Measurements from ENCODE around the gene CPSF2.
"Not testable (repeated sequence)": the region's sequence is repeated elsewhere in the genome, so short reads cannot be mapped to it uniquely, and the experiment has no call there.

Gene CPSF2

DNA sequence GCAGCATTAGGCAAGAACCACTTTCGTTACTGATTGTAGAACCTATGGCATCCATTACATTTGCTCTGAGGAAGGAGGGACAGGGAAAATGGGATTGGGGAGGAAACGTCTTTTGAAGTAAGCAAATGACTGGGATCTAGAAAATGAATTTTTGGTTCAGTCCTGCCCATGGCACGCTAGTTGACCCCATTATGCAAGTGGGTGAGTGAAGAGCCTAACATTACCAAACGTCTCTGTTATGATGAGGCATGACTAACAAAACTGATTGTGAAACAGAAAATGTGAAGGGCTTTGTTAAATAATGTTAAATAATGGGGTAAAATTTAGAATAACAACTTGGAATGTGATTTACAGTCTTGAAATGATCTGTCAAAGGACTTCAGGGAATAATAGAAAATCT, 38.9 kb downstream of the CPSF2 start:
- DNase-seq = no peak

DNA sequence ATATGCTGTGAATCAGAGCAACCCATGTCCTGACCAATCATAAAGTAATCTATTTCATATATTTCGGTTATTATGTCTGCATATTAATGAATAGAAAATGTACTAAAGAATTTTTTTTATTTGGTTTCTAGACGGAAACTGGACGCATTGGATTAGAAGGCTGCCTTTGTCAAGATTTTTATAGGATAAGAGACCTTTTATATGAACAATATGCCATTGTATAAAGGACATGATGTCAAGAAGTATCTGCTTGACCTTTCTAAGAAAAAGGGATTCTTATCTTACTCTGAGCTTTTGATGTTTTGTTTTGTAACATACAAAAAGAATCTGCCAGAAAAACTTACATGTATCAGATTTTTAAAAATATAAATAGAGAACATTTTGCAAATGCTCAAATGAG, 39.8 kb downstream of the CPSF2 start:
- DNase-seq = no peak

GRCh38 chr14:92164958-92165357, 43.2 kb downstream of the CPSF2 start:
- DNase-seq = no peak

DNA sequence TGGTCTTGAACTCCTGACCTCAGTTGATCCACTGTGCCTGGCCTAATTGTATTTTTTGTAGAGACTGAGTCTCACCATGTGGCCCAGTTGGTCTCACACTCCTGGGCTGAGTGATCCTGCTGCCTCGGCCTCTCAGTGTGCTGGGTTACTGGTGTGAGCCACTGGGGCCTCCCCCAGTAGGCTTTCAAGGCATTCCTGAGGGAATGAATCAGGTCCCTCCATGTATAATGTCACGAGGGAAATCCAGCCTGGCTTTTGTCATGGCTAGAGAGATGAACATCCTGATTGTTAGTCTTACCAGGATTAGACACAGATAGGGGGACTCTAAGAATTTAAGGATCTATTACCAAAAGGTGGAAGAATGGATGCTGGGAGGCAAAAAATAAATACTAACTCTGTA, 51.9 kb downstream of the CPSF2 start:
- no peak for DNase-seq

DNA sequence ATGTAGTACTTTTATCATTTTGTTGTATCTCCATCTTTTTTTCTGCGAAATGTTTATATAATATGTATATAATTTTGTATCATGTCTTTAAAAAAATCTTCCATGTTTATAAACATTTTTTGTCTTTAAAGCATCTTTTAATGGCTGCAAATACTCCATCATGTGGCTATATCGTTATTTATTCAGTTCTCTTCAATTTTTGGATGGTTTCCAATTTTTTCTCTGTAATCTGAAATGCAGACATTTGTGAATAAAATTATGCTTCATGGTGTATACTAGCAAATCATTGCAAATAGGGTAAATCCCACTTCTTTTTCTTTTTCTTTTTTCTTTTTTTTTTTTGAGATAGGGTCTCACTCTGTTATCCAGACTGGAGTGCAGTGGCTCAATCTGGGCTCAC, 54.0 kb downstream of the CPSF2 start:
- DNase-seq = no peak

GRCh38 chr14:92176476-92176875, 54.7 kb downstream of the CPSF2 start:
- no peak for DNase-seq

DNA sequence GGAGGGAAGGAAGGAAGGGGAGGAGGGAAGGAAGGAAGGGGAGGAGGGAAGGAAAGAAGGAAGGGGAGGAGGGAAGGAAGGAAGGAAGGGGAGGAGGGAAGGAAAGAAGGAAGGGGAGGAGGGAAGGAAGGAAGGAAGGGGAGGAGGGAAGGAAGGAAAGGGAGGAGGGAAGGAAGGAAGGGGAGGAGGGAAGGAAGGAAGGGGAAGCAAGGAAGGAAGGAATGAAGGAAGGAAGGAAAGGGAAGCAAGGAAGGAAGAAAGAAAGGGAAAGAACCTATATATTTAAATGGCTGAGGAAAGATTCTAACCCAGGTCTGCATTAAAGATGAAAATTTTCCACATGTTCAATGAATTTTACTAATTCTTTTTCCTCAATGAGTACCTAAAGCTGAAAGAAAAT, 57.4 kb downstream of the CPSF2 start:
- DNase-seq = not testable (repeated sequence)

DNA sequence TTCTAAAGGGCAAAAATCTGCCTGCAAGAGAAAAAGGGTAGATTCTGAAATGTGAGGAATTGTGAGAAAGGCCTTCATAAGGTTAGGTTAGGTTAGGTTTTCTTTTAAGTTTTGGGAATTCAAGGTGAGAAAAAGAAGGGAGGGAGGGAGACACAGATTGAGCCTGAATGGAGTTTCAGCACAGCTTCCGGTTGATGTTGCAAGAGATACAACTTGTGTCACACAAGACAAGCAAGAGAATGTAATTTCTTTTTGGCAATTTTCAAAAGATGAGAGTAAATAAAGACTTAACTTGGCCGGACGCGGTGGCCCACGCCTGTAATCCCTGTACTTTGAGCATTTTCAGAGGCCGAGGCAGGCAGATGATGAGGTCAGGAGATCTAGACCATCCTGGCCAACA, 63.8 kb downstream of the CPSF2 start:
- DNase-seq = no peak

DNA sequence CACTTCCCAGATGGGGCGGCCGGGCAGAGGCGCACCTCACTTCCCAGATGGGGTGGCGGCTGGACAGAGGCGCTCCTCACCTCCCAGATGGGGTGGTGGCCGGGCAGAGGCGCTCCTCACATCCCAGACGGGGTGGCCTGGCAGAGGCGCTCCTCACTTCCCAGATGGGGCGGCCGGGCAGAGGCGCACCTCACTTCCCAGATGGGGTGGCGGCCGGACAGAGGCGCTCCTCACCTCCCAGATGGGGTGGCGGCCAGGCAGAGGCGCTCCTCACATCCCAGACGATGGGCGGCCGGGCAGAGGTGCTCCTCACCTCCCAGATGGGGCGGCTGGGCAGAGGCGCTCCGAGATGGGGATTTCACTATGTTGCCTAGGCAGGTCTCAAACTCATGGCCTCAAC, 65.8 kb downstream of the CPSF2 start:
- not testable (repeated sequence) for DNase-seq

- no peak for DNase-seq
These were observed 69.0 kb downstream of the CPSF2 start for GRCh38 chr14:92190768-92191167.

GRCh38 chr14:92198804-92199203, 77.0 kb downstream of the CPSF2 start:
- DNase-seq = no peak

DNA sequence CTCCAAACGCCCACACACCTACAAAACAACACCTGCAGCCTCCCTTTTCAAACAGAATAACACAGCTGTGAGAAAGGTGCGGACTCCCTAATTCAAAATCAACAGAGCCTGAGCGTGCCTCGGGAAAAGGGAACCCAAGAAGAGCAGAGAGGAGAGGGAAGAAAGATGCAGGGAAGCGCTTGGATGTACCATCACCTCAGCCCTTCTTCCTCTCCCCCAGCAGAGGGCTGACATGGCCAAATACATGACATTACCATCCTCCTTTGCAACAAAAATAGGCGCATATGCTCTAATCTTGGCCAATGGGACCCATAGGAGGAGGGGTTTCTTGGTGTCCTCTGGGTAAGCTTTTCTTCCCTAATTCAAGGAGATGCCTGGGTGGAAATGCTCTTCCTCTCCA, 78.0 kb downstream of the CPSF2 start:
- DNase-seq = no peak

DNA sequence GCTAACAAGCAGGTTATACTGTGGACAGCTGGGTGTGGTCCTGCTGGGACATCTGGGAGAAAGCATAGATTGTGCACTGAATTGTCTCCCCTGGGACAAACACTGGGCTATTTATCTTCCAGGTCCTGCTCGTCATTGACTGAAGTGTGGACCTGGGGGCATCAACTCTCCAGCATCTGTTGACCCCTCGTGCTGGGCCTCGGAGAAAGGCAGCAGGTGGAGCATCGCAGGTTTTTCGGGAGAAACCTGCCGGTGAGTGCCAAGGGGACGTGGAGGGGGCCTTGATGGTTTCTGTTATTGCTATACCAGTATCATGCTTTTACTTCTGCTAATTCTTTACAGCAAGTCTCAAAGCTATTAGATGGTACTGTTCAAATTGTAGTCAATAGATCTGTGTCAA, 81.3 kb downstream of the CPSF2 start:
- no peak for DNase-seq

GRCh38 chr14:92204792-92205191, 83.0 kb downstream of the CPSF2 start:
- no peak for DNase-seq

DNA sequence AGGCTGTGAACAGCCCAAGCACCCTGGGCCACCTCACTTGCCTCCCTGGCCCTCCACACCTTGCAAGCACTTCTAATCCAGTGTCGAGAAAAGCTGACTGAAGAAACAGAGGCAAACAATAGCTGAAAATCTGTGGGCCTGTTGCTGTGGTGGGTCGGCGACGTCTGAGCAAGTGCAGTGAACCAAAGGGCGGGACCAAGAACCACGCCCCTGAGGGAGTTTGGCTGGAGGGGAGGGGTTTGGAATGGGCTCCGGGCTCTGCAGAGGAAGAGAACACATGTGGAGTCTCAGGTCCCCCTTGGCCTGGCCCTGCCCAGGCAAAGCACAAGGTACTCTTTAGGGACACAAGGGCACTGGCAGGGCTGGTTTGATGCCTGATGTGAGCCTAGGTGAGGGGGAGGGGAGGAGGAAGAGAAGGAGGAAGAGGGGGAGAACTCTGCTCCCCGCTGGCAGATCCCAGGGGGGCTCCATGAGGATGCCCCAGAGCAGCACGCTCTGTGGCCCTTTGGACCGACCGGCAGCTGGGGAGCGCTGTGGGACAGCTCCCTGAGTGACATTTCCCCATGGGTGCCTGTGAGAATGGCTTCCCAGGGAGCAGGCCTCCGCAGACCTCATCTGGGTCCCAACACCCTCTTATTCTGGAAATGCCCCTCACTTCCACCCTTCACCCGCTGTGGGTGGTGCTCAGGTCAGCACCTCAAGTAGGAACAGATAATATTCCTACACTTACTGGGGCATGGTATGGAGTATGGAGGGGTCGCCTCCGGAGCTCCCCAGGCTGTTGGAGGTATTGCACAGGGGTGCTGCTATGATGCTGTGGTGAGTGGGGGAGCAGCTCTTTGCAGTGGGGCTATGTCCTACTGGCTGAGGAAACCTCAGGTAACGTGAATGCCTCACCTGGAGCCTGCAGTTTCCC, 85.5 kb downstream of the CPSF2 start:
- no peak for DNase-seq

- no peak for DNase-seq
These were observed 86.1 kb downstream of the CPSF2 start for GRCh38 chr14:92207928-92208265.

DNA sequence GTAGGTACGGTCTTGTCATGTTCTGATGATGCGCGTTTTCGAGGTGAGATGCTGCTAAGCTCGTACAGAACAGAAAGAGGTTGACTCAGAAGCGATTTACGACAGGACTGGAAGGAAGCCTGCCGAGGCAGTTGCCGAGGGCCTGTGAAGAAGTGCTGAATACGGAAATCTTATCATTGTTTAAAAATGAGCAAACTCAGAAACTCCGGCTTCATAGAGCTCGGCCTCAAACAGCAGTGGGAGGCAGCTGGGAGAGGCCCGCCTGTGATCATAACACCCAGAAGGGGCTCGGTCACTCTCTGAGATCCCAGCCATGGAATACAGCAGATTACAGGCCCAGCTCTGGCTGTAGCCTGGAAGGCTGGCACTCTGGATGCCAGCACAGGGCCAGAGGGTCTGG, 87.4 kb downstream of the CPSF2 start:
- no peak for DNase-seq

- not testable (repeated sequence) for DNase-seq
These were observed 91.4 kb downstream of the CPSF2 start for GRCh38 chr14:92213125-92213524.

GRCh38 chr14:92215579-92215978, 93.8 kb downstream of the CPSF2 start:
- DNase-seq = no peak

DNA sequence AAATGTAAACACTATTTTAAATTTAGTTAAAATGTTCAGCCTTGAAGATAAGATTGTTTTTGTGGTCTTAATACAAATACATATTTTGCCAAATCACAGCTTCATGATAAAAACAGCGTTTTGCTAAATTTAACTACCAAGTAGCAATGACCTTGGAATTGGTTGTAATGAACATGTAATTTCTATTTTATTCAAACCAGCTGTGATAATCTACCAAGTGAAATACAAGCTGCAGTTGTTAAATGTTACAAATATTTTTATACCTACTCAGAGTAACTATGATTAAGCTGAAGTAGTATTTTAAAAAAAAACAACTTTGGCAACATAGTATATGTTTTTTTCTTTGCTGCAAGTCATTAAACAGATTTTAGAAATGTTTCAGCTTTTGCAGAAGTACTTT, 96.2 kb downstream of the CPSF2 start:
- no peak for DNase-seq
